BLaER1 (cell line): ENCODE measurements around the gene PPFIBP1.

Experiments used
- H3K27ac ChIP-seq: shearing (Covaris generic); formaldehyde crosslinking; 2 replicates; pipeline ENCODE4 v1.8.1; 2022
- H3K27me3 ChIP-seq: shearing (Covaris generic); formaldehyde crosslinking; 2 replicates; pipeline ENCODE4 v1.8.1; 2022
- H3K36me3 ChIP-seq: shearing (Covaris generic); formaldehyde crosslinking; 2 replicates; pipeline ENCODE4 v1.8.1; 2022
- H3K4me1 ChIP-seq: shearing (Covaris generic); formaldehyde crosslinking; 2 replicates; pipeline ENCODE4 v1.8.1; 2022
- H3K4me2 ChIP-seq: shearing (Covaris generic); formaldehyde crosslinking; 2 replicates; pipeline ENCODE4 v1.8.1; 2022
- H3K4me3 ChIP-seq: shearing (Covaris generic); formaldehyde crosslinking; 2 replicates; pipeline ENCODE4 v1.8.1; 2022
- H3K9ac ChIP-seq: shearing (Covaris generic); formaldehyde crosslinking; 2 replicates; pipeline ENCODE4 v1.8.1; 2022
- H3K9me3 ChIP-seq: shearing (Covaris generic); formaldehyde crosslinking; 2 replicates; pipeline ENCODE4 v1.8.1; 2022
- H4K20me1 ChIP-seq: shearing (Covaris generic); formaldehyde crosslinking; 2 replicates; pipeline ENCODE4 v1.8.1; 2022
- Cebpa-rat ChIP-seq: shearing (Covaris generic); IDR thresholded peaks from 2 replicates; pipeline ENCODE4 v1.8.1; 2022

PPFIBP1 gene

DNA sequence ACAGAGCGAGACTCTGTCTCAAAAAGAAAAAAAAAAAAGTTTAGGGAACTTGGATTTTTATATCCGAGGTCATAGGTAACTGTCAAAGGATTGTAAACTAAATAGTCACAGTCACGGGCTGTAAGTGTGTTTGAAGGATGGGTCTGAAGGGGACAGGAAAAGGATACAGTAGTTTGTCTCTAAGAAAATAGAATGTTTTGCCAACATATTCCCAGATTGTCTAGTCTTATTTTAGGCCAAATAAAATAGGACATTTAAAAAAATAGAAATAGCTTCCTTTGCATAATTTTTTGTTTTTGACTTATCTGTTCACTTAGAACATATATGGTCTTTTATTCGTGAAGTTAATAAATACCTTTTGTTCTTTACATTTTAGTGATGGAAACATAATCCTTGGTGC is 148.0 kb downstream of the PPFIBP1 start:
- H3K9me3 ChIP-seq: no peaks in the 10 kb centered on the region
- H3K4me3 ChIP-seq: no peak overlapping the region
- H3K9ac ChIP-seq: no peak overlapping the region
- H4K20me1 ChIP-seq: no peaks in the 10 kb centered on the region
- H3K36me3 ChIP-seq: peaks cover 59% of the 10 kb centered on the region
- H3K27me3 ChIP-seq: no peaks in the 10 kb centered on the region
- H3K4me1 ChIP-seq: peaks cover 15% of the 10 kb centered on the region
- H3K4me2 ChIP-seq: no peak overlapping the region
- TF ChIP-seq Cebpa-rat: no peak
- no peak overlapping the region for H3K27ac ChIP-seq

DNA sequence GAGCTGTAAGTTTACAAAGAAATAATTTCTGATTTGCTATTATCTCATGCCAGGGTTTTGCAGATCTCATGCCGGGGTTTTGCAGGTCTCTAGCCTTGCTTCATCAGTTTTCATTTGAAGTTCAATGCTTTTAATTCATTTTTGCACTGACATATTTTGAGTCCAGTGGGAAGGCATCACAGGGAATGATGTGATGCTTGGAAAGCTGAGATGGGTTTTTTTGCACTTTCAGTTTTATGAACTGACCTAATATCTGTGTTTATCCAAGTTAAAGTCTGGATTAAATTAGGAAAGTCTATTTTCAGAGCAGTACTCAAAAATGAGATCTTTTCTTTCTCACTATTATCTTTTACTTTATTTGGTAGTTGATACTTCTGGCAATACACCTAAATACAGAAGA is 148.6 kb downstream of the PPFIBP1 start:
- Histone ChIP-seq H3K9me3 (no peaks in the 10 kb centered on the region), H3K4me3 (no peak overlapping the region), H3K9ac (no peak overlapping the region), H3K27ac (no peak overlapping the region), H3K36me3 (peaks cover 59% of the 10 kb centered on the region), H4K20me1 (no peaks in the 10 kb centered on the region), H3K4me2 (peak overlapping the region; percentile 41; the same call in 1 of the 2 replicates), H3K4me1 (peaks cover 15% of the 10 kb centered on the region), H3K27me3 (no peaks in the 10 kb centered on the region)
- no peak for TF ChIP-seq Cebpa-rat

DNA sequence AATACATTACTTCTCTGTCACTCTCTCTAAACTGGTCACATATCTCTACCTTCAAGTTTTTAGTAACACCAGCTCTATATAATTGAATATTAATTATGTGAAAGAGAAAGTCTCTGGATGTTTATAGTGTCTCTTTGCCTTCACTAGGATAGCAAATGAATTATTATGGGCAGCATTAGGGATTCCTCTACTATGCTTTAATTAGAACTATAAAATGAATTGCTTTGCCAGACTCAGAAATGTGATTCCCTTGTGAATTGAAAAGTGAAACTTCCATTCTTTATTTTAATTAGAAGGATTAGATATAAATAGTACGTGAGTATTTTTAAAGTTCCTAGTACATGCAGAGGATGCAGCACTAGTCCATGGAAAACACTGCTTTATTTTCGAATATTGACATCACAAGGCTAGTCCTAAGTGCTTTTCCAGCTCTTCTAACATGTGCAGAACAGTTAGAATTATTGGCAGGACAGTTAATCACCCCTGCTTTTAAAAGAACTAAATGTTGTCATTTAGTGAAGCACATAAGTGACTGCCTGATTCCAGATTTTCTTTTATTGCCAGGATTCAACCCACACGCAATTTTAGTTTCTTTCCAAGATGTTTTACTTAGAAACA is 149.2 kb downstream of the PPFIBP1 start:
- no peak overlapping the region for H3K9ac ChIP-seq
- no peaks in the 10 kb centered on the region for H3K9me3 ChIP-seq
- peaks cover 15% of the 10 kb centered on the region for H3K4me1 ChIP-seq
- TF ChIP-seq Cebpa-rat: no peak
- H3K27ac ChIP-seq: no peak overlapping the region
- peaks cover 59% of the 10 kb centered on the region for H3K36me3 ChIP-seq
- no peaks in the 10 kb centered on the region for H4K20me1 ChIP-seq
- H3K4me3 ChIP-seq: no peak overlapping the region
- no peaks in the 10 kb centered on the region for H3K27me3 ChIP-seq
- H3K4me2 ChIP-seq: peak overlapping the region; percentile 41

DNA sequence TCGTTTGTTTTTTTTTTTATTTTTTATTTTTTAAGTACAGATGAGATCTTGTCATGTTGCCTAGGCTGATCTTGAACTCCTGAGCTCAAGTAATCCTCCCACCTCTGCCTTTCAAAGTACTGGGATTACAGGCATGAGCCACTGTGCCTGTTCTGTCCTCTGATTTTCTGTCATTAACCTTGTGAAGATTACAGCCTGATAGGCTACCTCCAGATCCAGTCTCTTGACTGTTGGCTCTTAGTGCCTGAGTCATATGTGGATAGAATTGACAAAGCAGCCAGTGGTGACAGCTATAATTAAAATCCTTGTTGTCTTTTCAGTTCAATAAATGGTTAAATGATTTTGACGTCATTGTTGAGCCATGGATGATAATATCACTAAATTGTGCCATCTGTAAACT is 151.0 kb downstream of the PPFIBP1 start:
- Histone ChIP-seq H3K9ac (no peak overlapping the region), H3K27me3 (no peaks in the 10 kb centered on the region), H3K4me3 (no peak overlapping the region), H3K9me3 (no peaks in the 10 kb centered on the region), H3K4me1 (peaks cover 15% of the 10 kb centered on the region), H3K36me3 (peaks cover 71% of the 10 kb centered on the region), H3K27ac (no peak overlapping the region), H3K4me2 (no peak overlapping the region), H4K20me1 (no peaks in the 10 kb centered on the region)
- TF ChIP-seq Cebpa-rat: no peak

DNA sequence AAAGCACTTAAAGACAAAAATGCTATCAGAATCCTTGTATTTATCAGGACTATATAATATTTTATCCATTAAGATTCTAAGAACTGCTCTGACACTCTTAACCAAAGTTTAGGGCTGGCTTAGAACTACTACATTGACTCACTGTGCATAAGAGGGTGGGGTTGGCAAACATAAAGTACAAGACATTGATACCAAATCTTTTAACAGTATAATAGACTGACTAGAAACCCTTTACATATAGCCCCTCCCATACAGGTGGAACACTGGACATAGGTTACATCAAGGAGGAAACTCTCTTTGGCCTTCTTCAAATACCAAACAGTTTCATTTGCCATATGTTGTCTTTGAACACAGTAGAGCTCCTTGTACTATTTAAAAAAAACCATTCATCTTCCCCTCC is 156.6 kb downstream of the PPFIBP1 start:
- Histone ChIP-seq H3K9me3 (no peaks in the 10 kb centered on the region), H3K36me3 (peaks cover 94% of the 10 kb centered on the region), H3K27ac (no peak overlapping the region), H3K27me3 (no peaks in the 10 kb centered on the region), H3K4me1 (no peaks in the 10 kb centered on the region), H3K4me3 (no peak overlapping the region), H3K9ac (no peak overlapping the region), H4K20me1 (no peaks in the 10 kb centered on the region), H3K4me2 (no peak overlapping the region)
- TF ChIP-seq Cebpa-rat: no peak

DNA sequence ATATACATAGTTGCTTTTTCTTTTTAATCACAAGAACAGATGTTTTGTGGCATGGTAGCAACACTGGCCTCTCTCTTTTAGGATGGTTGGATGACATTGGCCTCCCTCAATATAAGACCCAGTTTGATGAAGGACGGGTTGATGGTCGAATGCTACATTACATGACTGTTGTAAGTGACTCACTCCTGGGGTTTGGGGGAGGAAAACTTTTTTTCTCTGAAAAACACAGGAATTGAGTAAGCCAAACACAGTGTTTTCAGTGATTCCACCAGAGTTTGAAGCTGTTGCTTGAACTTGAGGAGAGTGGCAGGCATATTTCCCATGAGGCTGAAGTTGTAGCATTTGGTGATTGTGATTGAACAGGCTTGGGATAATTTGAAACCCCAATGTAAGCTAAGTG is 158.5 kb downstream of the PPFIBP1 start:
- Histone ChIP-seq H3K4me2 (no peak overlapping the region), H3K4me1 (no peaks in the 10 kb centered on the region), H3K36me3 (peaks cover 93% of the 10 kb centered on the region), H3K27ac (no peak overlapping the region), H3K4me3 (no peak overlapping the region), H3K27me3 (no peaks in the 10 kb centered on the region), H4K20me1 (no peaks in the 10 kb centered on the region), H3K9me3 (no peaks in the 10 kb centered on the region), H3K9ac (no peak overlapping the region)
- TF ChIP-seq Cebpa-rat: no peak

DNA sequence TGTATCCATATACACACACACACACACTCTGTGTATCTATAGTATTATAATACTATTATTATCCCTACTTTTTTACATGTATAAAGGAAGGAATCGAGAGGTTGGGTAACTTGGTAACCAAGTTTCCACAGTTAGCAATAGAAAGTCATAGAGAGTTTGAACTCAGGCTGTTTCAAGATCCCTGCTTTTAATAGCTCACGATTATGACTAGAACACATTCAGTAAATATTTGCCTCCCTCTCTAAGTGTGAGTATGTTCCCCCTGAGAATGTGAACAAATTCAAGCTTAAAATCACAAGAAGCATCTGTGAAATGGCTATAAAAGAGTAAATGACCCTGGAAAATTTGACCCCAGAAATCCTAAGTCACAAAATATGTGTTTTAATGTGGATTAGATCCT is 161.3 kb downstream of the PPFIBP1 start:
- H4K20me1 ChIP-seq: no peaks in the 10 kb centered on the region
- H3K27me3 ChIP-seq: no peaks in the 10 kb centered on the region
- no peak overlapping the region for H3K9ac ChIP-seq
- no peaks in the 10 kb centered on the region for H3K4me1 ChIP-seq
- no peak overlapping the region for H3K4me3 ChIP-seq
- no peak overlapping the region for H3K4me2 ChIP-seq
- H3K36me3 ChIP-seq: peaks cover 93% of the 10 kb centered on the region
- TF ChIP-seq Cebpa-rat: no peak
- H3K9me3 ChIP-seq: no peaks in the 10 kb centered on the region
- H3K27ac ChIP-seq: no peak overlapping the region

DNA sequence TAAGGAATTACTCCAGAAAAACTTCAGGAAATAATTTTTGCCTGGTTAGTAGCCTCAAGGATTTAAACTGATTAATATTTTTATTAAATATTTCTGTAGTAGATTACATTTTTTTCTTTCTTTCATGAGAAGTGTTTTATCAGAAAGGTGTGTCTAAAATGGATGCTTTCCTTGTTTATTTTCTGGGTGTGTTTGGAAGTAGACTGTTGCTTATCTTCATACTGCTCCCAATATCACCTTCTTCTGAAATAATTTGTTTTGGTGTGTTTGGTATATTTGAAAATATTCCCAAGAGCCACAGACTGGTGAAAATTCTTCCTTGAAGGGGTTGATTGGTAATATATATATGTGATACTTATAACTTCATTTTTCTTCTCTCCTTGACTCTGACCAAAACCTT is 162.1 kb downstream of the PPFIBP1 start:
- TF ChIP-seq Cebpa-rat: no peak
- Histone ChIP-seq H3K9me3 (no peaks in the 10 kb centered on the region), H3K36me3 (peaks cover 93% of the 10 kb centered on the region)

DNA sequence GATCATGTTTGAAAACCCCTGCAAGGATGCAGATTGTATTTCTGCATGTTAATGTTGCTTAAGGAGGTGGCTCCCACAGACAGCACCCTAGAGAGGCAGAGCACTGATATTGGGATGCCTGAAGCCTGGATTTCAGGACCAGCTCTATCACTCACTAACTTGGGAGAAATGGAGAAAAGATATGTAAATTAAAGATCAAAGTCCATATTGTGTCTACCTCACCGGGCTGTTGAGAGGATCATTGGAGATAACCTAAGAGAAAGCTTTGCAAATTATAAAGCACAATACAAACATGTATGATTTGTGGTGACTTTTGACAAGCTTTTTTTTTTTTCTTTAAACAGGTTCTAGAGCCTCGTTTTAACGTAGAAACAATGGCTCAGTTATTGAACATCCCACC is 164.7 kb downstream of the PPFIBP1 start:
- H3K4me3 ChIP-seq: no peak overlapping the region

More for the DNA sequence above, 162.1 kb downstream of the PPFIBP1 start:
- H3K4me2 ChIP-seq: no peak overlapping the region
- no peaks in the 10 kb centered on the region for H3K4me1 ChIP-seq
- H3K27ac ChIP-seq: no peak overlapping the region
- H3K4me3 ChIP-seq: no peak overlapping the region
- no peaks in the 10 kb centered on the region for H3K27me3 ChIP-seq
- H4K20me1 ChIP-seq: no peaks in the 10 kb centered on the region
- no peak overlapping the region for H3K9ac ChIP-seq

DNA sequence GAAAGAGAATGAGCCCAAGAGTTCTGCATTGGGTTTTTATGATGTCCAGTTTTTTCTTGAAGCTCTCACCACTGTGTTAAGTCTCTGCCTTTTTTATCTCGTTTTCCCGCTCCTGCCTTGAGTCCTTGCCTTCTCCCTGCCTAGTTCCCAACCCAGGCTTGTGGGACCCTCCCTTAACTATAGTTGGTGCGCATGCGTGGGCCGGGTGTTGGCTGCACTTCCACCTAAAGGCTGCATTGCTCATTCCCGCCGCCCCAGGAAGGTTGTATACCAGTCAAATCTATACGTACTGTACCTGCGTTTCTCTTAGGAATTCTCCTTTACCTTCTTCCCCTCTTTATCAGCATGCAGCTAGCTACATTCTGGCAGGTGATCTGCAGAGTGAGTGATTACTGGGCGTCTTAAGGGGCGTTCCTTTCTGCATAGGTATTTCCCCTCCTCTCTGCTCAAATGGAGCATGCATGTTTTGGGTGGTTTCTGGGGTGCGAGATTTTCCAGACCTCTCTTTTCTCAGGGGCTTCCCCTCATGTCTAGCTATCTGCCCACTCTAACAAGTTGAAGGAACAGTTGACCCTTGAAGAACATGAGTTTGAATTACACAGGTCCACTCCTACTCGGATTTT is 165.7 kb downstream of the PPFIBP1 start:
- no peaks in the 10 kb centered on the region for H3K27me3 ChIP-seq
- H3K4me1 ChIP-seq: no peaks in the 10 kb centered on the region
- H3K4me2 ChIP-seq: no peak overlapping the region
- H3K36me3 ChIP-seq: peaks cover 86% of the 10 kb centered on the region
- no peak for TF ChIP-seq Cebpa-rat
- no peaks in the 10 kb centered on the region for H3K9me3 ChIP-seq
- H4K20me1 ChIP-seq: no peaks in the 10 kb centered on the region
- H3K27ac ChIP-seq: no peak overlapping the region
- H3K9ac ChIP-seq: no peak overlapping the region
- no peak overlapping the region for H3K4me3 ChIP-seq

More for the DNA sequence above, 164.7 kb downstream of the PPFIBP1 start:
- no peak overlapping the region for H3K9ac ChIP-seq
- H3K27me3 ChIP-seq: no peaks in the 10 kb centered on the region
- no peak overlapping the region for H3K4me2 ChIP-seq
- peaks cover 93% of the 10 kb centered on the region for H3K36me3 ChIP-seq
- no peak overlapping the region for H3K27ac ChIP-seq
- H3K9me3 ChIP-seq: no peaks in the 10 kb centered on the region
- no peaks in the 10 kb centered on the region for H4K20me1 ChIP-seq
- no peak for TF ChIP-seq Cebpa-rat
- H3K4me1 ChIP-seq: no peaks in the 10 kb centered on the region
